ENCODE data around the gene MCCD1.
"Not testable (repeated sequence)": the region's sequence is repeated elsewhere in the genome, so short reads cannot be mapped to it uniquely, and the experiment has no call there.

Gene MCCD1

GRCh38 chr6:31528821-31529328, at the start of gene MCCD1:
TSS of gene MCCD1 (plus strand) at chr6:31528962. CDS start at chr6:31529015, 53 bp downstream.
- DNase-seq = no peak

- no peak for DNase-seq
These were observed 49.4 kb upstream of the MCCD1 start for GRCh38 chr6:31479151-31479932.

DNA sequence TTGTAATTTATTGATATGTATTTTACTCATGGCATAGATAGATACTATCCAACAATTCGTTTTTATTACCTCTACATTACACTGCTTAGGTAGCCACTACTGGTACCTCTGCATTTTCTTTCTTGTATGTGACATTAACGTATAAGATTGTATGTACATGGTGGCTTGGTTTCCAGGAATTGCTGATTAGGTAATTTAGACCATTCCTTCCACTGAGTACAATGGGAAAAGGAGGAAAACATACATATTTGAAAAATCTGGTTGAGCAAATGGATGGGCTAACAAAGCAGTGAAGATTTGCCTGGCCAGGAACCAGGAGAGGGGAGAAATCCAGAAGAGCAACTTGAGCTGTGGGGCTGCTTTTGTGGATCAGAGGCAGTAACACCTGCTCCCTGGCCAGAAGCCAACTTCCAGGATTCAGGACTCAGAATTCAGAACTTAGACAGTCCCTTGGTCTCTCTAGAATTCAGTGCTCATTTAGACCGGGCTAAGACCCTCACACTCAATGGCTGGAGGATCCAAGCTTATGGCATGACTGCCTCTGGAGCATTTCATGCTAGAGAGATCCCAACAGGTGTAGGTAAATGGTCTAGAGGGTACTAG, 48.7 kb upstream of the MCCD1 start:
- DNase-seq = no peak

DNA sequence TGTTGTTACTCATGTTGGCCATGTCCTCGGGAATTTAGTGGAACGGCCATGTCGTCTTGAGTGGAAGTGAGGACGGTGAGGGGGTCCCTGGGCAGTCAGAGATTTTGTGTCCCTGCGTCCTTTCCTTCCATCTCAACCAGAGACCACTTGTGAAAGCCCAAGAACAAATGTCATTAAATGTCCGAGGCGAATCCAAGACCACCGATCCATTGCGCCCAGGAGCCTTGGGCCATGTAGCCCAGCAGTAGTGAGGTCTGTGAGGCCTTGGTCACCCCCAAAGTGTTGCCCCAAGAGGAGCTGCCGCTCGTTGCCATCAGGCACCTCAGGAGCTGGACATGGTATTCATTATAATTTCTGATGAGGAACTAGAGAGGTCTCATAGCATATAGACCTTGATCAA, 48.2 kb upstream of the MCCD1 start:
- DNase-seq = no peak

DNA sequence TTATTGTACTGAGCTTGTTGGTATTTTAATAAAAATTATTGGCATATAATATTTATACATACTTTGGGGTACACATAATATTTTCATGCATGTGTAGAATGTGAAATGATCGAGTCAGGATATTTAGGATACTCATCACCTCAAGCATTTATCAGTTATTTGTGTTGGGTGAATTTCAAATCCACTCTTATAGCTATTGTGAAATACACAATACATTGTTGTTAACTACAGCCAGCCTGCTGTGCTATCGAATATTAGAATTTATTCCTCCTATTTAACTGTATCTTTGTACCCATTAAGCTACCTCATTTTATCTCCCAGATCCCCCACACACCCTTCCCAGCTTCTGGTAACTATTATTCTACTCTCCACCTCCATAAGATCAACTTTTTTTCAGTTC, 45.4 kb upstream of the MCCD1 start:
- no peak for DNase-seq

GRCh38 chr6:31485055-31485454, 43.7 kb upstream of the MCCD1 start:
- no peak for DNase-seq

- DNase-seq = not testable (repeated sequence)
These were observed 42.5 kb upstream of the MCCD1 start for GRCh38 chr6:31486065-31486837.

- not testable (repeated sequence) for DNase-seq
These were observed 41.1 kb upstream of the MCCD1 start for GRCh38 chr6:31487674-31488073.

DNA sequence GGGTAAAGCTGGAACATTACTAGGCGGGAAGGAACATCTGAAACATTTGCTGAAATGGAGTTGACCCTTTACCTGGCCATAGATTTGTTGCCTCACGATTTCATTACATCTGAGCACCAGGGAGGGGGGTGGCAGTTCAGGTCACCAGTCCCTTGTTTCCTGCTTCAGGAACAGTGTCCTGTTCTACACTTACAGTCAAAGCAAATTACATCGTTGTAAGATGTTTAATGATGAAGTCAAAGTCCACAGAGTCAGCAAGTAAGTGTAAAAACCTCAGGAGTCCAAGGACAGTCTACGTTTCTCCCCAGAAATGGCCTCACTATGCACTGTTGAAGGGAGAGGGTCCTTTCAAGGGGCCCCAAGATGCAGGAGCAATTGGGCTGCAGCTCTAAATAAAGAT, 39.7 kb upstream of the MCCD1 start:
- DNase-seq = no peak

GRCh38 chr6:31490115-31490873, 38.5 kb upstream of the MCCD1 start:
- DNase-seq = no peak

DNA sequence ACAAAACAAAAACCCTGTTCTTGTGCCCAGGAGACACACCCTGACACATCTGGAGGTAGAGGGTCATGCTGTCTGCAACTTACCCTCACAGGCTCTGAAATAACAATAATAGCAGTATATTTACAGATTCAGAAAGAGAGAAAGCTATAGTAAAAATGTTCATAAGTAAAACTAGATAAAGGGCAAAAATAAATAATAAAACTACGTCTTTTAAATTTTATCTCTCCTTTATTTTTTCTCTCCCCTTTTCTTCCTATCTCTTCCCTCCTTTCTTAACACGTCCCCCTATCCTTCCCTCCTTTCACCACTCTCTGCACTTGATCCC, 35.2 kb upstream of the MCCD1 start:
- not testable (repeated sequence) for DNase-seq

- DNase-seq = peak; percentile 88
These were observed 34.7 kb upstream of the MCCD1 start for GRCh38 chr6:31493875-31494694.

GRCh38 chr6:31495580-31495979, 33.2 kb upstream of the MCCD1 start:
- no peak for DNase-seq

GRCh38 chr6:31496826-31497225, 31.9 kb upstream of the MCCD1 start:
- DNase-seq = peak; percentile 34

GRCh38 chr6:31497531-31498476, 31.0 kb upstream of the MCCD1 start, which contains the start of gene MICB:
TSS of gene MICB (plus strand) at chr6:31498145. CDS start at chr6:31498194, 49 bp downstream.
- DNase-seq = peak; percentile 89

GRCh38 chr6:31498748-31499147, 30.0 kb upstream of the MCCD1 start:
- DNase-seq = no peak

DNA sequence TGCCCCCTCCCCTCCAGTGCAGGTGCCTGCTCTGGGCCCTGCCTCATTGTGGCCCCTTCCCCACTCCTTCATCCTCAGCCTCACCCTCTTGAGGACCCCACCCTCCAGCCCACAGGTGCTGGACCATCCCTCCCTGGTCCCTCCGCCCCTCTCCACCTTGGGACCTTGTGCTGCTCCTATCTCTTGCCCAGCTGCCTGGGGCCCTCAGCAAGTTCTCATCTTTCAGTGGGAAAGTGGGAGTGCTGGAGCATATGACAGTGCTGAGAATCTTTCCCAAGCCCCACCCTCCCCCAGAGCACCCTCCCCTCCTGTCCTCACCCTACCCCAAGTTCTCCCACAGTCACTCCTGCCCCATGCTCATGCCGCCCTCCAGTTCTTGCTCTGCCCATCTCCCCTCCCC, 29.1 kb upstream of the MCCD1 start:
- not testable (repeated sequence) for DNase-seq

GRCh38 chr6:31502586-31502985, 26.2 kb upstream of the MCCD1 start:
- DNase-seq = no peak

- not testable (repeated sequence) for DNase-seq
These were observed 19.7 kb upstream of the MCCD1 start for GRCh38 chr6:31509036-31509435.

DNA sequence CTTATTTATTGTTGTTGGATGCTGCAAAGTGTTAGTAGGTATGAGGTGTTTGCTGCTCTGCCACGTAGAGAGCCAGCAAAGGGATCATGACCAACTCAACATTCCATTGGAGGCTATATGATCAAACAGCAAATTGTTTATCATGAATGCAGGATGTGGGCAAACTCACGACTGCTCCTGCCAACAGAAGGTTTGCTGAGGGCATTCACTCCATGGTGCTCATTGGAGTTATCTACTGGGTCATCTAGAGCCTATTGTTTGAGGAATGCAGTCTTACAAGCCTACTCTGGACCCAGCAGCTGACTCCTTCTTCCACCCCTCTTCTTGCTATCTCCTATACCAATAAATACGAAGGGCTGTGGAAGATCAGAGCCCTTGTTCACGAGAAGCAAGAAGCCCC, 18.8 kb upstream of the MCCD1 start:
- DNase-seq = no peak

Measured in activated CD4-positive, alpha-beta T cell treated with anti-CD3 and anti-CD28 coated beads for 48 hours (primary cell).